Embryonic facial prominence (tissue), 1 donor: ENCODE measurements around the gene CES3.
"Not testable (repeated sequence)": the region's sequence is repeated elsewhere in the genome, so short reads cannot be mapped to it uniquely, and the experiment has no call there.

Source experiments
- DNase-seq: peaks from one replicate; pipeline ENCODE4 v3.0.0-alpha.2; 2016; ENCODE audit errors: extremely low spot score

Gene CES3

DNA sequence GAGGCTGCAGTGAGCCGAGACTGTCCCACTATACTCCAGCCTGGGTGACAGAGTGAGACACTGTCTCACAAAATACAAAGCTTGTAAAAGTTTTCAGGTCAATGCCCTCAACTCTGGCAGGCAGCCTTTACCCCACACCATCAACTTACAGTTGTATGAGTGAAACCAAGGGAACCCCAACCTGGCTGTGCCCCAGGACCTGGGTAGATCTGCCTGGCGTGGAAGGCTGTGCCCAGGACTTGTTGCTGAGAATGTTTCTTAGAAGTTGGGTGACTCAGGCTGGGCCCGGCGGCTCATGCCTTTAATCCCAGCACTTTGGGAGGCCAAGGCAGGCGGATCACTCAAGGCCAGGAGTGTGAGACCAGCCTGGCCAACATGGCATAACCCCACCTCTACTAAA lies 7.8 kb downstream of the CES3 start:
- no peak for DNase-seq

DNA sequence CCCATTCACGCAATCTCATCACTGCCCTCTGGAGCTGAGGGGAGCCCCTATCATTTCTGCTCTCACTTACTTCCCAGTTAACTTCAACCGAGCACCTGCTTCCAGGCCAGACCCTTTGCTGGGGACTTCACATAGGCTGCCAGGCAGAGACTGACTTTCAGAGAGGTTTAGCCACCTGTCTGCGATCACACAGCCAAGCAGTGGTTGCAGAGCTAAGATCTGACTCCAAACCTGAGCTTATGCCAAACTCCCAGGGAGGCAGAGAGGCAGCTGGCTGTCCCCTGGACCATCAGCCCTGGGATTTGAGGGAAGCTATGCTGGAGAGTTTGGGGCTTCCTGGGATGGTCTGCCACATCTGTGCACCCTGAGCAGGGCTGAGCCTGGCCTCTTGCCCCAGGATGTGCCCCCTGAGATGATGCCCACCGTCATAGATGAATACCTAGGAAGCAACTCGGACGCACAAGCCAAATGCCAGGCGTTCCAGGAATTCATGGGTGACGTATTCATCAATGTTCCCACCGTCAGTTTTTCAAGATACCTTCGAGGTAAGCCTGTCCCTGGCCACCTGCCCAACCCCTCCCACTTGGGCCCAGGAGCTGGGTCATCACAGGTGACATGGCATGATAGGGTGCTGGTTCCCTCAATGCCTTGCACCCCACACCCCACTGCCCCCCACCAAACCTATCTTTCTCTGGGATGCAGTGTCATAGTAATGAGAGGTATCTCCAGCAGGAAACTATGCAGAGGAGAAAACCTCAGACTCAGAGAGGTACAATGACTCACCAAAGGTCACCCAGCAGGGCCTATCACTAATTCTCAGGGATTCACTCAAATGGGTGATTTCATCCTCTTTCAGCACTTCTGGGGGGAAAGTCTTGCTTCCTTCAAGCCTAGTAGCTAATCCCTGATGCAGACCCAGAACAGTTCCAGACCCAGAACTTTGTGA lies 10.0 kb downstream of the CES3 start:
- DNase-seq: no peak

- no peak for DNase-seq
Observed at GRCh38 chr16:66972983-66973382, 11.9 kb downstream of the CES3 start.

DNA sequence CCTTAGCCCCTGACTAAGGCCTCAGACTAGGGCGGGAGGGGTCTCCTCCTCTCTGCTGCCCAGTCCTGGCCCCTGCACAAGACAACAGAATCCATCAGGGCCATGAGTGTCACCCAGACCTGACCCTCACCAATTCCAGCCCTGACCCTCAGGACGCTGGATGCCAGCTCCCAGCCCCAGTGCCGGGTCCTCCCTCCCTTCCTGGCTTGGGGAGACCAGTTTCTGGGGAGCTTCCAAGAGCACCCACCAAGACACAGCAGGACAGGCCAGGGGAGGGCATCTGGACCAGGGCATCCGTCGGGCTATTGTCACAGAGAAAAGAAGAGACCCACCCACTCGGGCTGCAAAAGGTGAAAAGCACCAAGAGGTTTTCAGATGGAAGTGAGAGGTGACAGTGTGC lies 12.7 kb downstream of the CES3 start:
- no peak for DNase-seq

DNA sequence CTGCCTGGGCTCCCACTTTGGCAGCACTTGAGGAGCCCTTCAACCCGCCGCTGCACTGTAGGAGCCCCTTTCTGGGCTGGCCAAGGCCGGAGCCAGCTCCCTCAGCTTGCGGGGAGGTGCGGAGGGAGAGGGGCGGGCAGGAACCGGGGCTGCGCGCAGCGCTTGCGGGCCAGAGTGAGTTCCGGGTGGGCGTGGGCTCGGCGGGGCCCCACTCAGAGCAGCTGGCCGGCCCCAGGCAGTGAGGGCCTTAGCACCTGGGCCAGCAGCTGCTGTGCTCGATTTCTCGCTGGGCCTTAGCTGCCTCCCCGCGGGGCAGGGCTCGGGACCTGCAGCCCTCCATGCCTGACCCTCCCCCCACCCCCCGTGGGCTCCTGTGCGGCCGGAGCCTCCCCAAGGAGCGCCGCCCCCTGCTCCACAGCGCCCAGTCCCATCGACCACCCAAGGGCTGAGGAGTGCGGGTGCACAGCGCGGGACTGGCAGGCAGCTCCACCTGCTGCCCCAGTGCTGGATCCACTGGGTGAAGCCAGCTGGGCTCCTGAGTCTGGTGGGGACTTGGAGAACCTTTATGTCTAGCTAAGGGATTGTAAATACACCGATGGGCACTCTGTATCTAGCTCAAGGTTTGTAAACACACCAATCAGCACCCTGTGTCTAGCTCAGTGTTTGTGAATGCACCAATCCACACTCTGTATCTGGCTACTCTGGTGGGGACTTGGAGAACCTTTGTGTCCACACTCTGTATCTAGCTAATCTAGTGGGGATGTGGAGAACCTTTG lies 13.3 kb downstream of the CES3 start:
- DNase-seq: not testable (repeated sequence)

GRCh38 chr16:66974932-66975246 lies 13.8 kb downstream of the CES3 start:
- DNase-seq: not testable (repeated sequence)

DNA sequence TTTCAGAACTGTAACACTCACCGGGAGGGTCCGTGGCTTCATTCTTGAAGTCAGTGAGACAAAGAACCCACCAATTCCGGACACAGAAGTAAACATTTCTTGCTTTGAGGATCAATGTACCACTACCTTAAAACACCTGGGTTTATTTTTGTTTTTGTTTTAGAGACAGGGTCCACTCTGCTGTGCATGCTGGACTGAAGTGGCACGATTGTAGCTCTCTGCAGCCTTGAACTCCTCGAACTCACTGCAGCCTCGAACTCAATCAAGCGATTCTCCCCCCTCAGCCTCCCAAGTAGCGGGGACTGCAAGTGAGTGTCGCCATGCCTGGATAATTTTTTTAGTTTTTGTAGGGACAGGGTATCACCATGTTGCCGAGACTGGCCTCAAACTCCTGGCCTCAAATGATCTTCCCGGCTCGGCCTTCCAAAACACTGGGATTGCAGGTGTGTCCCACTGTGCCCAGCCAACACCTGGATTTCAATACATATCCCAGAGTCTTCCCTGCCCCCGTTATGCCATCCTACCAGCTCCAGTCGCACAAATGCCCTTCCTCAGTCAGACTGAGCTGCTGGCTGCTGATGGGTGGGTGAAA lies 14.3 kb downstream of the CES3 start:
- no peak for DNase-seq

GRCh38 chr16:66976746-66977145 lies 15.7 kb downstream of the CES3 start:
- DNase-seq: no peak

DNA sequence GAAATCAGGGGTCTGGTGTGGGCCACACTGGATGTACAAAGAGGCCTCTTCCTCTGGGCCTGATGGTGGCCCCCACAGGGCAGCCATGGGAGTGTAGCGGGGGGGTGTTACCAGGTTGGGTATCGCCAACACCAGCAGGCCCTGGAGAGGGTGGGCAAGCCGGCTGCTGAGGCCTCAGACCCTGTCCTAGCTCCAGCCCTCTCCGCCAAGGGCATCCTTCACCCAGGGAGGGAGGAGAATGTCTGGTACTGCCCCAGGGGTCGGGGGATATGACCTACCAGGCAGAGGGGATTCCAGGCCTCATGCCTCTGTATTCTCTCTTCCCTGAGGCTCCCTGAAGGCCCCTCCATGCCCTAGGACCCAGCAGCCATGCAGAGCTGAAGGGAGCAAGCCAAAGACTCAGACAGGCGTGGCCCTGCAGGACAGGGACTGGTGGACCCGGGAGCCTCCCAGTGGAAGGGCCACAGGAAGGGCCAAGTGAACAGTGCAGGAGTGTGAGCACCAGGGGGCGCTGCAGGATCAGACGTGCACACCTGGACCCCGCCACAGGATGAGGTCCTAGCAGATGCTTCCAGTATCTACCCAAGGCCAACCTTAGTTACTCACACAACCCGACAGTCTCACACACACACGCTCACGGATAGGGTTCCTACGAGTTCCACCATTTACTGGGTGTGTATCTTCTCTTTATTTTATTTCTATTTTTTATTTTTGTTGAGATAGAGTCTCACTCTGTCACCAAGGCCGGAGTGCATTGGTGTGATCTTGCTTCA lies 16.5 kb downstream of the CES3 start:
- DNase-seq: peak; percentile 68

GRCh38 chr16:66979011-66979717 lies 18.1 kb downstream of the CES3 start:
- no peak for DNase-seq

GRCh38 chr16:66983033-66983432 lies 22.0 kb downstream of the CES3 start:
- DNase-seq: no peak

DNA sequence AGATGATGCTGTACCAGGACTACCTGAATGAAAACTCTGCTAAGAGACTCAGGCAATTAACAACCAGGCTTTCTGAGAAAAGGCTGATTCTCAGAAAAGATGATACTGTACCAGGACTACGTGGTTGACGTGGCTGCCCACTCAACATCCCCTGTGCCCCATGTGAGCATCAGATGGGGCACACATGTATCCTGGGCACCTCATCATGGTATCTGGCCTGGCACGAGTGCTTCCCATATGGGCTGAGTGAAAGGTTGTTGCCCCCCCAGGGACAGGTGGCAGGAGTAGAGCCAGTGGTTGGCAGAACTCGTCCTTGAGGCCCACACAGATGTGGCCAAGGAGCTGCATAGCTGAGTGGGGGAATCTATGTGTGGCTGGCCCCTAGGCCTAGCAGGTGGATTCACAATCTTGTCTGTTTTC lies 23.8 kb downstream of the CES3 start:
- DNase-seq: no peak

DNA sequence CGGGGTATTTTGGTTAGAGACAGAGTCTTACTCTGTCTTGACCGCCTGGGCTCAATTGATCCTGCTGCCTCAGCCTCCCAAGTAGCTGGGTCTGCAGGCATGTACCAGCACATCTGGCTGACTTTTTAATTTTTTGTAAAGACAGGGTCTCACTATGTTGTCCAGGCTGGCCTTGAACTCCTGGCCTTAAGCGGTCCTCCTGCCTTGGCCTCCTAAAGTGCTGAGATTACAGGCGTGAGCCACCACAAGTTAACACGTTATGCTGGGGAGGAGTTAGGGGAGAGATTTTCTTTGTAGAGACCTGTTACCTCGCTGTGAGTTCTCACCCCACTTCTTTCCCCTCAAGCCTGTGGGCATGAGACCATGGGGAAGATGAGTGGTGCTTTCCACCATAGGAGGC lies 25.5 kb downstream of the CES3 start:
- no peak for DNase-seq

GRCh38 chr16:66988197-66988788 lies 27.2 kb downstream of the CES3 start, which contains the start of gene CES4A:
Gene CES4A, plus strand, starts transcription at chr16:66988589. Its CDS starts 184 bp downstream, at chr16:66988773.
- no peak for DNase-seq

DNA sequence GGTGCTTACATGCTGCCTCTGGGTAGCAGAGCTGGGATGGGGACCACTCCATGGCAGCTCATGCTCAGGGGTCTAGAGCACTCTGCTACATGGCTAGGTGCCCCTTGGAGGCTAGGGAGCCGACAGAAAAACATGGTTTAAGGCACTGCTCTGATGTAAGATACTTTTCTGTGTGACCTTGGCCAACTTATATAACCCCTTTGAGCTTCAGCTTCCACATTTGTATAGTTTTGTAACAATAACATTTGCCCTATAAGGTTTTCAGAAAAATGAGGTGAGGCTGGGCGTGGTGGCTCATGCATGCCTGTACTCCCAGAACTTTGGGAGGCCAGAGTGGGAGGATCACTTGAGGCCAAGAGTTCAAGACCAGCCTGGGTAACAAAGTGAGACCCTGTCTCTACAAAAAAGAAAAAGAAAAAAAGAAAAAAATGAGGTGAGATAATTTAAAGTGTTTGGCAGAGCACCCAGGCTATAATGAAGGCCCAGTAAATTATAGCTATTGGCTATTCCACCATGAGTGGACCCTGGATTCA lies 30.5 kb downstream of the CES3 start:
- no peak for DNase-seq

- DNase-seq: not testable (repeated sequence)
Observed at GRCh38 chr16:66993558-66993957, 32.5 kb downstream of the CES3 start.

DNA sequence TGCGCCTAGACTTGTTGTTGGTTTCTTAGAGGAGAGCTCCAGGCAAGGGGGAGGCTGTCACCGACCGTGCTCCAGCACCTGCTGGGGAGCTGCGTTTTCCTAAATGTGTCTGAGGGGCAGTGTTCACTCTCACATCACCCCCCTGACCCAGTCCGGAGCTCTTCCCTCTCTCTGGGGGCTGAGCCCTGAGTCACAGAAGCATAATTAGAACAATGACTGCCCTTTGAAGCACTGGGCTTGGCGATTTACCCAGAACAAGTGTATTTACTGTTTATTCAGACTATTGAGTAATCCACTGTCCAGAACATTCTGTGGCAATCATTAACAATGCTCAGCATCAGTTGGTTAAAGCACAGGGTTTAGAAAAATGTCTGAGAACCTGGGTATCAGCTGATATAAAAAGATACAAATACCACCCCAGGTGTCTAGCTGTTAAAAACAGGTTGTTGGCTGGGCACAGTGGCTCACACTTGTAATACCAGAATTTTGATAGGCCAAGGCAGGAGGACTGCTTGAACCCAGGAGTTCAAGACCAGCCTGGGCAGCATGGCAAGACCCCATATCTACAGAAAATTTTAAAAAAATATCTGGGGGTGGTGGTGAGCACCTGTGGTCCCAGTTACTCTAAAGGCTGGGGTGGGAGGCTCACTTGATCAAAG lies 35.4 kb downstream of the CES3 start:
- no peak for DNase-seq

GRCh38 chr16:66996983-66997358 lies 35.9 kb downstream of the CES3 start:
- DNase-seq: no peak

GRCh38 chr16:67000384-67001351 lies 39.6 kb downstream of the CES3 start:
- DNase-seq: no peak
